GM18507 (cell line): ENCODE measurements around the gene DDX18.

Source experiments
- DNase-seq: peaks from one replicate; pipeline ENCODE4 v3.0.0; 2011; ENCODE audit warnings: low read depth; ENCODE audit not compliant: insufficient read length; ENCODE audit errors: extremely low spot score
- FAIRE-seq: peaks from 2 replicates; lab custom pipeline; 2011; peaks lifted over from hg19 to GRCh38; lab: Jason Lieb, UNC

The DDX18 gene

DNA sequence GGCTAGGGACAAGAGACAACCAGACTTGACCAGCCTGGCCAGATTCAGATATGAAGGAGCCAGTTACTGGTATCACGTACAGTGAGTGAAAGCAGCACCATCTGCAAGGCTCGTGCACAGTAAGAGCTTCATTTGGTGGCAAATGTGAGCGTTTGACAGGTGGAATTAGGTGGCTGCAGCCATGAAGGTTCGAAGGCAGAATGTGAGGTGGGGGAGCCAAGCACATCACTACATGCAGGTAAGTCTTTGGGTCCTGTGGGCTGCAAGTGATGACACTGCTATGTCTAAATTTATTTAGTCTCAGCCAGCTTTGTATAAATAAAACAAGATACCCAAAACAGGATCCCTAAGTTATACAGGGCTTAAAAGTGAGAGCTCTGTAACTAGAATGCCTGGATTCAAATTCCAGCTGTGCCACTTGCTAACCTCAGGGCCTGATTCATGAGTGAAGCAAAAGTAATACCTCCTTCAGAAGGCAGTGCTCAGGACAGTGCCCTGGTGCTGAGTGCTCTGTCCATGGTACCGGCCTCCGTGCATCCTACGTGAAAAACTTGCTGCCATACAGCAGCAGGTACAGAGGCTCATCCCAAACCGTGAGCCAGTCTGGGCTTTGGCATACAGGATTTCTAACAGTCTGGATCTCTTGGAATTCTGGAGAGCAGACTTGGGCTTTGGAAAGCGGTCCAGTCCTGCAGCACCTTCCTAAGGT lies 18.6 kb downstream of the DDX18 start:
- FAIRE-seq = no peak
- no peak for DNase-seq

DNA sequence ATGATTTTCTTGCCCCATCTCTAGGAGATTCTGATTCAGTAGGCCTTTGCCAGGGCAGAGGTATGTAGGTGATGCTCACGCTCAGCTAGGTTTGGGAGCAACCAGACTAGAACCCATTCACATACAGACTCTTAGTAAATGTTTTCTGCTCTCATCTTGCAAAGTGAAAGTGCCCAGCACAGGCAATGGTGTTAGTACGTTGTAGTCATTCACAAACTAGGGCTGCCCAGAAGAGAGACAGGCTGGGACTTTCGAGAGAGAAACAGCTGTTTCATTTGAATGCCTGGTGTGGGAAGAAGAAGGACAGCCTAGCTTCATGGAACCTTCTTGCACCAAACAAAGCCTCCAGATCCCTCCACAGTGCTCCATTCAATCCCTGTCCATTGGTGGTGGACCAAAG lies 19.4 kb downstream of the DDX18 start:
- DNase-seq = no peak

DNA sequence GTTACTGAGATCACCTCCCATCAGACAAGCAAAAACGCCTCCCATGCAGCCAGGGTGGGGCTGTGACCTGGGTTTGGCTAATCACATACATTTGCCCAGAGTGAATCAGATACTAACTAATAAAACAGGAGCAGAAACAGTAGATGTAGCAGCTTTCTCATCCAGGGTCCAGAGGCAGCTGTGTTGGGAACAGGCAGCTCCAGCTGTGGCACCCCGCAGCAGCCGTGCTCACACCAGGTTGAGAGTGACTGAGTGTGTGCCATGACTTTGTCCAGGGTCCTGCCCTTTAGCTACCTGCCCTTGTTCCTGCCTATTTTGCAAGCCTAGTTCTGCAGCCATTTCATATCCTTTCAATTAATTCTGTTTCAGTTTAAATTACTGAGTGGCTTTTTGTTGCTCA lies 20.5 kb downstream of the DDX18 start:
- DNase-seq (no peak), FAIRE-seq (no peak)

More for the DNA sequence above, 19.4 kb downstream of the DDX18 start:
- no peak for FAIRE-seq

DNA sequence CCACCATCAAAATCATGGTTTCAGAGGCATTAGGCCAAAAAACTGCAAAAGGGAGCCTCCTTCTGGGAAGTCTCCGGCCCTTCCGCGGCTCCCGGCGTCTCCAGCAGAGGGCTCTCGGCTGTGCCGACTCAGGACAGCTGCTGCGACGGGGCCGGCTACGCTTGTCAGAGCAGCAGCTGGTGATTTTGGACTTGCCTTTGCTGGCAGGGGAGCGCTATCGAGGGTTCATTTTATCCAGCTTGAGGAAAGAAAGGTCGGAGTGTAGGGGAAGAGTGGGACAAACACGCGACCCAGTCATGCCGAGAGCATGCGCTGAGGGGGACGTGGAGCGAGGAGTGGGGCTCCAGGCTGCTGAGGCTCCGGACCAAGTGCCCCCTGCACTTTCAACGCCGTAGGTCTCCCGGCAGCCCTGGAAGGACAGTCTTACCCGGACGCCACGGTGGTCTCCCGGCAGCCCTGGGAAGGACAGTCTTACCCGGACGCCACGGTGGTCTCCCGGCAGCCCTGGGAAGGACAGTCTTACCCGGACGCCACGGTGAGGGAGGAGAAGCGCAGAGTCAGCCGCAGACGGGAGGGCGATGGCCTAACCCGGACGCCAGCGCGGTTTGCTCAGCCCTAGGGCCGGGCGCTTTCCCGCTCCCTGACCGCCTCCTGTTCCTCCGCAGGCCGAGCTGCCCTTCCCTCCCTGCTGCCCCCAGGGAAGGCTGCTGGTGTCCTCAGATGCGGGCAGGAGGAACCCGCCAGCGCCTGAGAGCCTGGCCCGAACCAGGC lies 21.7 kb downstream of the DDX18 start:
- DNase-seq (peak; percentile 28), FAIRE-seq (no peak)

DNA sequence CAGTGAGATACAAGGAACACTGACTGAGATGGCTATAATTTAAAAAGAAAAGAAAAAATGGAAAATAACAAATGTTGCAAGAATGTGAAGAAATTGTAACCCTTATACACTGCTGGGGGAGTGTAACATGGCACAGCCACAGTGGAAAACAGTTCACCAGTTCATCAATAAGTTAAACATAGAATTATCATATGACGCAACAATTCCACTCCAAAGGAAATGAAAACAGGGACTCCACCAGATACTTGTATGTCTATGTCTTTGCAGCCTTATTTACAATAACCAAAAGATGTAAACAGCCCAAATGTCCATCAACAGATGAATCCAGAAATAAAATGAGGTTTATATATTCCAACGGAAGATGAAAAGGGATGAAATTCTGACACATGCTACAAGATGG lies 30.8 kb downstream of the DDX18 start:
- FAIRE-seq (no peak), DNase-seq (no peak)

DNA sequence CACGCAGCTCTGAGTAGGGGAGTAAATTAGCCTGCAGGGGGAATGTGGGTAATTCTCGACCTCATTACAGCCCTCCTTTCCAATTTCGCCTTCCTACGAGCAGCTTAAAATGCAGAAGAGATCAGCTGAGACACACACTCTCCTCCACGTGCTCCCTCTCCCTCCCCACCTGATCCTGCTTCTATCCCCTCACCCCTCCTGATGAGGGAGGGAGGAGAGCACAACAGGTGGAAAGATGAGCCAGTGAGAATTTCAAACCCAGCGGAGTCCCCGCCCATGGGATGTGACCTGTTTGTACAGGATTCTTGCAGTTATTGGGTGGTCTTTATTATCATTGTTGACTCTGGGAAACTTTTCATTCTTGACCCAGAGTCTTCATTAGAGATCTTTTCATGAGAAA lies 35.5 kb downstream of the DDX18 start:
- no peak for FAIRE-seq

DNA sequence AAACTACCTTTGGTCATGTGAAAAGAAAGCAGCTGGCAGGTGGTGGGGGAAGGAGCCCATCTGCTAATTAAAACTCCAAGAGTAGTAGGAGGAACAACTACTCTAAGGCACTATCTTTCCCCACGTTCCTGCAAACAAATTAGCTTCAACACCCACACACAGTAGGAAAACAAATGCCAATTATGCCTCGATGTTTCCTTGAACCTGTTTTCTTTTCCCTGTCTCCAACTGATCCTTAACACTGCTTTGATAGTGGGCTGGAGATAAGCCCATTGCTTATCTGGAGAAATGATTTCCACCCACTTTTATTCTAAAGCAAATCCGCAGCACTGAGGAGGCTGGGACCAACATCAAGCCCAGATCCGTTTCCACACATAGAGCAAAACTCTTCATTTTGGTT lies 36.0 kb downstream of the DDX18 start:
- FAIRE-seq (no peak), DNase-seq (no peak)

More for the DNA sequence above, 35.5 kb downstream of the DDX18 start:
- no peak for DNase-seq

DNA sequence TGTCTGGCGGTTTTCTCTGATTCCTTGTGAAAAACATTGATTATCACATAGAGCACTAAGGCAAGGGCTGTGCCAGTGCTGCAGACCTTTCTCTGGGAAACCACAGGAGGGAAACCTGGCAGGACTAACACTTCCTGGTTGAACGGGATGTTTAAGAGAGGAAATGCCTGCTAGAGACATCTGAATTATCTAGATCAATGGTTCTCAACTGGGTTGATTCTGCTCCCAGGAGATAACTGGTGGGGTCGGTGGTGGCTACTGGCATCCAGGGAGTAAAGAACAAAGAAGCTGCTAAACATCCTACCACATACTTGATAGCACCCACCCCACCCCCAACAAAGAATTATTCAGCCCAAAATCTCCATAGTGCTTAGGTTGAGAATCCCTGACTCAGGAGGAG lies 37.5 kb downstream of the DDX18 start:
- FAIRE-seq (no peak), DNase-seq (no peak)

DNA sequence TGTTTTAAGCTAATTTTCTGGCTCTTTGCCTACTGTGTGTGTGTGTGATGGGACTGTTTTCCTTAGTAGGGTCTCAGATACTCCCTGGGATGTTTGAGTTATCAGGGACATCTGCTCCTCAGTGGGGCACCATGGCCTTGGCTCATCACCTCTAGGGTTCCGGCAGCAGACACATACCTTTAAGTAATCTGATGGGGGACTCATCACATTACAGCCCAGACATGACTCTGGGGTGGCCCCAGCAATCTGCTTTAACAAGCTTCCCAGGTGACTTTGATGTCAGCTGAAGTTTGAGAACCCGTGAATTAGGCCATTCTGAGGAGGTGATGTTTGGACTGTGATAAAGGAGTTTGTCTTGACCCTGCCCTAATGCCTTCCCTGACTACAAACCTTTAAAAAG lies 38.8 kb downstream of the DDX18 start:
- DNase-seq (no peak), FAIRE-seq (no peak)

DNA sequence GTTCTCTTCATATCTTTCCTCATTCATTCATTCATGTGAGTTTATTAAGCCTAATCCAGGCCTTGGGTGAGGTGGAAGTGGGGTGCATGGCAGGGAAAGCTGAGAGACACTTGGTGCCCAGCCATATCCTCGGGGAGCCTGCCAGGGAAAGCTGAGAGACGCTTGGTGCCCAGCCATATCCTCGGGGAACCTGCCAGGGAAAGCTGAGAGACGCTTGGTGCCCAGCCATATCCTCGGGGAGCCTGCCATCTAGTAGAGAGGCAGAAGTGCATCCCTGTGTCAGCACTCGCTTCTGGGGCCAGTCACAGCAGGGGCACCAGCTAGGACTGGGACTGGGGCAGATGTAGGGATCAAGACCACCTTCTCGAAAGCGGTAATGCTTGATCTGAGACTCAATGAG lies 39.4 kb downstream of the DDX18 start:
- FAIRE-seq = no peak
- no peak for DNase-seq

DNA sequence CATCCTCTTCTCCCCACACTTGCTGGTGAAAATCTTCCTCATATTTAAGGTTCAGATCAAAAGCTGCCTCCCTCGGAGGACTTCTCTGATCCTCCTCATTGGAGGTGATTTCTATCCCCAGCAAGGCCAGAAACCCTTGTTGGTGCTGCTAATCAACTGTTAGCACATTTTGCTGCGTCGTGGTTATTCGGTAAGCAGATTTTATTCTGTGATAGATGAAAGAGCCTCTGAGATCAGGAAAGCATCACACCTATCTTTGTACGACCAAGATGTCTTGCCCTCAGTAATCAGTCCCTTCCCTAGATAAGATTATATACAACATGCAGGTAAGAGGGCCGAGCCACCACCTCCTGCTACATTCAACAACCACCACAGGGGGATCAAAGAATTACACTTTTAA lies 40.1 kb downstream of the DDX18 start:
- FAIRE-seq = no peak
- DNase-seq = no peak

DNA sequence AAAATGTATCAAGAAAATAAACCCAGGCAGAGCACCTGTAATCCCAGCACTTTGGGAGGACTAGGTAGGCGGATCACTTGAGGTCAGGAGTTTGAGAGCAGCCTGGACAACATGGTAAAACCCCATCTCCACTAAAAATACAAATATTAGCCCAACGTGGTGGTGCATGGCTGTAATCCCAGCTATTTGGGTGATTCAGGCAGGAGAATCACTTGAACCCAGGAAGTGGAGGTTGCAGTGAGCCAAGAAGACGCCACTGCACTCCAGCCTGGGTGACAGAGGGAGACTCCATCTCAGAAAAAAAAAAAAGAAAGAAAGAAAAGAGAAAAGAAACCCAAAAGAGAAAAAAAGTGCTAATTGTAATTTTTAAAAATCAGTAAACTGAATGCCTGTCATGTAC lies 41.4 kb downstream of the DDX18 start:
- FAIRE-seq (no peak), DNase-seq (no peak)

DNA sequence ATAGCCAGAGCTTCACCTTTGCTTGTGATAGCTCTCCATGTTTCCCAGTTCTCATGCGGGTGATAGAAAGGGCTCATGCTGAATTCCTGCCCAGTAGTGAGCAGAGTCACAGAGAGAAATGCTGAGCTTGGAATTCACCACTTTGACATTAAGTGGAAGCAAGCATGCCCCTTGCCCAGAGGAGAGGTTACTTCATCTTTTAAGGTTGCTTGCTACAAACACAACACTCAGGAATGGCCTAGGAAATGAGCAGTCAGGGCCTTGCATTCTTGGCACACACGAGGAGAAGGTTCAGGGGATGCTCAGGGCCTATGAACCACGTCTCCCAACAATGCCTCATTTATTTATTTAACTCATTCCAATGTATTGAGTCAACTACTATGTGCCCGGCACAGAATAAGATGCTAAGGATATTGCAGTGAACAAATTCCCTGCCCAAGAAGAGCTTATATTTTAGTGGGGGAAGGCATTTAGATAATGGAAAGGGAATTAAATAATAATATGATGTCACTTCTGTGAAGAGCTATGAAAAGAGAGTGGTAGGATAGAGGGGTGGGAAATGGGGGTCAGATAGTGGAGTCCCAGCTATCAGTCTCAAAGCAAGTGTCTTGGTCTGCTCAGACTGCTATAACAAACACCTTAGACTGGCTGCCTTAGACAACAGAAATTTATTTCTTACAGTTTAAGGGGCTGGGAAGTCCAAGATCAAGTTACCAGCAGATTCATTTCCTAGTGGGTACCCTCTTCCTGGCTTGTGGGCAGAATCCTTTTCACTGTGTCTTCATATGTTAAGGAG lies 42.1 kb downstream of the DDX18 start:
- DNase-seq (no peak), FAIRE-seq (no peak)

DNA sequence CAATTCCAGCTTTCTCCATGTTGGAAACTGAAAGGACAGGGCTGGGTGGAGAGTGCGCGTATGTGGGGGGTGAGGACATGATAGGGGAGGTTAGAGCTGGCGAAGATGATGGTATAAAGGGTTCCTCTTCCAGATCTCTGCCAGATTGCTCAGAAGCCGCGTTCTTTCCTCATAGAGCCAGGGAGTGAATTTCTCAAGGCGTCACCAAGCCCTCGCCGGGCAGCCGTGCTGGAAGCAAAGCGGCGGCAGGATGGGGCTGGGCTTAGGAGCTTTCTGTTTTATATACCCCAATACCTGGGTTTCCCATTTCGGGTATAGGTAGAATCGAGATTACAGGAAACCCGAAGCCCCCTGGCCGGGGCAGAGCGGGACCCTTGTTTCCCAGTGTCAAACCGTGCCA lies 43.8 kb downstream of the DDX18 start:
- DNase-seq = no peak
- no peak for FAIRE-seq

DNA sequence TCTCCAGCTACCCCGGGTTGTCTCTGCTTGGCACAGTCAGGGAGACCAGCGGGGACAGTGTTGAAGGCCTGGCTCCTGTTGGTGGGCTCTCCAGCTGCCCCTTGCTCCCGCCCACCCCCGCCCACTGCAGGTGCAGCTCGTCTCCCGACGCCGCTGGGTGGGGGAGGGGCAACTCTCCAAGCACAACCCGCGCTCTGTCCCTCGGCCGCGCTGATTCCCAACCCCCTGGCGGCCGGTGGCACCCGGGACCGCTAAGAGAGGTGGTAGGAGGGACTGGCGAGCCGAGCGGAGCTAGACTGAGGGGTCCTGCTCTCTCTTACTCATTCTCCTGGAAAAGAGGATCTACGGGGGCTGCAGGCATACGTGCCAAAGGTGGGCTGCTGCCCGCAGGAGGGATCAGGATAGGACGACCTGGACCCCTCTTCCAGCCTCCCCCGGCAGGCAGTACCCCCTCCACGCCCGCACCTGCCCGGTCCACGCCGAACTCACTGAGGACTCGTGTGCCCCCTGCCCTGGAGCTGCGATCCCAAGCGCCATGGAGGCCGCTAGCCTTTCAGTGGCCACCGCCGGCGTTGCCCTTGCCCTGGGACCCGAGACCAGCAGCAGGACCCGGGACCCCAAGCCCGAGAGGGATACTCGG lies 44.5 kb downstream of the DDX18 start:
- DNase-seq (no peak), FAIRE-seq (no peak)

DNA sequence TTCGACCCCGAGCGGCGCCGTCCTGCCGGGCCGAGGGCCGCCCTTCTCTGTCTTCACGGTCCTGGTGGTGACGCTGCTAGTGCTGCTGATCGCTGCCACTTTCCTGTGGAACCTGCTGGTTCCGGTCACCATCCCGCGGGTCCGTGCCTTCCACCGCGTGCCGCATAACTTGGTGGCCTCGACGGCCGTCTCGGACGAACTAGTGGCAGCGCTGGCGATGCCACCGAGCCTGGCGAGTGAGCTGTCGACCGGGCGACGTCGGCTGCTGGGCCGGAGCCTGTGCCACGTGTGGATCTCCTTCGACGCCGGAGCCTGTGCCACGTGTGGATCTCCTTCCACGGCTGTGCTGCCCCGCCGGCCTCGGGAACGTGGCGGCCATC lies 45.0 kb downstream of the DDX18 start:
- DNase-seq (no peak), FAIRE-seq (no peak)

DNA sequence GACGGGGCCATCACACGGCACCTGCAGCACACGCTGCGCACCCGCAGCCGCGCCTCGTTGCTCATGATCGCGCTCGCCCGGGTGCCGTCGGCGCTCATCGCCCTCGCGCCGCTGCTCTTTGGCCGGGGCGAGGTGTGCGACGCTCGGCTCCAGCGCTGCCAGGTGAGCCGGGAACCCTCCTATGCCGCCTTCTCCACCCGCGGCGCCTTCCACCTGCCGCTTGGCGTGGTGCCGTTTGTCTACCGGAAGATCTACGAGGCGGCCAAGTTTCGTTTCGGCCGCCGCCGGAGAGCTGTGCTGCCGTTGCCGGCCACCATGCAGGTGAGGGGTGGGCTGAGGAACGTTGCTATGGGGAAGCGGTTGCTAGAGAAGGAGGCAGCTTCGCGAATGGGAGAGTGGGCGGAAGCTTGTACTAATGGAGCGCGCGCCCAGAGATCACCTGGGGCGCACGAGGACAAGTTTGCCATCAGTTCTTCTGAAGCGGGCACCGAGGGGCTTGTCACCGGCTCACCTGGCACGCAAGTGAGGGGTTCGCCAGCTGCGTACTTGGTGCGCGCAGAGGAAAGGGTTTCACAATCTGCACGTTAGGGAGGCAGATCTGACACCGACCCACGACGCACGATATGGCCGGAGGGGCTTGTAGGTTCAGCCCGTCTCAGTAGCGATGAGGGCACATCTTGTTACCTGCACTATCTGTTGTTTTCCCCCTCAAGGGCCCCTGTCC lies 45.6 kb downstream of the DDX18 start:
- DNase-seq (no peak), FAIRE-seq (no peak)

DNA sequence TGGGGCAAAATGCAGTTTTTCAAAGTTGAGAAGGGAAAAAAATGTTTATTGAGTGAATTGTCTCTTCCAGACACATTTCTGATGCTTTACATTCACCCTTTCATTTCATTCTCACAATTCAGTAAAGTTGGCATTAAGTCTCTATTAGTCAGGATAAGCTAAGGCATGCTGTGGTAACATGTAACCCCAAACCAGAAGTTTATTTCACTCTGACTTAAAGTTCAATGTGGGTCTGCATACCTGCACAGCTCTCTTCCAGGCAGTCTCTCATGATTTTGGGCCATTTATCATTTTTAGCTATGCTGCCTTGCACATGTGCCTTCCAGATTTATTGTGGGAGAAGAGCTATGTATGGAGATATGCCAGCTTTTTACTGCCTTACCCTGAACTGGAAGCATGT lies 48.0 kb downstream of the DDX18 start:
- DNase-seq (no peak), FAIRE-seq (no peak)

DNA sequence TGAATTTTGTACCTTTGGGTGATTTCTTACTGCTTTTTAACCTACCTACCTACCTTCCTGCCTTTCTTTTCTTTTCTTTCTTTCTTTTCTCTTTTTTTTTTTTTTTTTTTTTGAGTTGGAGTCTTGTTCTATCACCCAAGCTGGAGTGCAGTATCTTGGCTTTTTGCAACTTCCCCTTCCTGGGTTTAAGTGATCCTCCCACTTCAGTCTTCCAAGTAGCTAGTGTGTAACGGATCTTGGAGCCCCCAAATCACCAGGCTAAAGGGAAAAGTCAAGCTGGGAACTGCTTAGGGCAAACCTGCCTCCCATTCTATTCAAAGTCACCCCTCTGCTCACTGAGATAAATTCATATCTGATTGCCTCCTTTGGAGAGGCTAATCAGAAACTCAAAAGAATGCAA lies 61.3 kb downstream of the DDX18 start:
- FAIRE-seq (no peak), DNase-seq (no peak)
